Spleen (tissue), 7 donors: Measurements from ENCODE around the gene MAS1.

Experiments used
- CTCF ChIP-seq, 11 experiments: fragments of 200-600 bp in 7 of 11; fragments of 450-650 bp in 4 of 11; sonication (generic) in 4 of 11; IDR thresholded peaks in 8 of 11; conservative IDR thresholded peaks in 3 of 11; 1 replicate in 7 of 11; 2 replicates in 4 of 11; pipeline versions ENCODE4 v1.4.0 to v1.8.0; 2016 to 2021; ENCODE audit warnings: antibody characterized with exemption in 11 of 11, inconsistent platforms in 4 of 11, mild to moderate bottlenecking in 1 of 11
- POLR2A ChIP-seq, 3 donors: fragments of 450-650 bp; IDR thresholded peaks; one replicate each; pipeline ENCODE4 v1.5.1; 2017; ENCODE audit warnings: antibody characterized with exemption in 3 of 3, mild to moderate bottlenecking in 1 of 3
- POLR2AphosphoS5 ChIP-seq, 3 donors: sonication (generic); formaldehyde crosslinking; IDR thresholded peaks; one replicate each; pipeline ENCODE4 v1.5.1; 2017; ENCODE audit warnings: antibody characterized with exemption in 3 of 3
- donor health status: DM: no; HTN: no; CAD: no; lungs with moderate emphysema.
- donor health status: DM: no; HTN: no; CAD: no.
- donor health status: DM: no; HTN: no; CAD: no.

GRCh38 chr6:159899994-159900745, 9.4 kb downstream of the MAS1 start:
- no peak for TF ChIP-seq CTCF (IDR thresholded peaks at IDR 0.05 in 8 of 11, conservative IDR thresholded peaks at IDR 0.05 in 3 of 11)
- TF ChIP-seq POLR2AphosphoS5 (IDR thresholded peaks at IDR 0.05), result no peak
- no peak for TF ChIP-seq POLR2A (IDR thresholded peaks at IDR 0.05)
